ENCODE data around the gene ABCC6. TPM values are rescaled to one million over a fixed set of nuclear protein-coding genes. Genes with fewer than 3 reads are reported as not detected.

The ABCC6 gene
- total and polyA plus RNA-seq, 2 donors (not counting 3 experiments of a cell fraction or from before 2014, with no cell fraction given): 0.07 to 0.84 TPM

GRCh38 chr16:16176328-16176727 is 47.0 kb downstream of the ABCC6 start:
- FAIRE-seq (no peak), DNase-seq (ENCODE audit: low read depth, low spot score) (no peak)
- Histone ChIP-seq H3K4me2 (ENCODE audit: insufficient read depth, low read length) (no peak overlapping the region), H4K20me1 (replicated peaks; ENCODE audit: control insufficient read depth, extremely low read depth, insufficient read depth, low read length) (no peaks in the 10 kb centered on the region), H3K4me3 (replicated peaks in 1 of 3; ENCODE audit: insufficient read depth in 1 of 3, low read depth in 1 of 3, low read length in 3 of 3) (no peak overlapping the region), H3K9ac (replicated peaks; ENCODE audit: extremely low read depth, insufficient read depth, low read length) (no peak overlapping the region), H2AFZ (ENCODE audit: low read depth, low read length) (no peak overlapping the region), H3K27me3 (ENCODE audit: control insufficient read depth in 2 of 2, insufficient read depth in 2 of 2, low read length in 2 of 2) (peaks cover 0 to 2% of the 10 kb centered on the region in 2 experiments), H3K27ac (ENCODE audit: insufficient read depth, low read depth, low read length) (no peak overlapping the region), H3K79me2 (ENCODE audit: control insufficient read depth, insufficient read depth, low read length) (no peaks in the 10 kb centered on the region), H3K36me3 (ENCODE audit: control insufficient read depth in 2 of 2, extremely low read depth in 1 of 2, insufficient read depth in 2 of 2, low read length in 2 of 2) (no peaks in the 10 kb centered on the region), H3K4me1 (ENCODE audit: control insufficient read depth, extremely low read depth, insufficient read depth, low read length) (no peaks in the 10 kb centered on the region), H3K9me1 (replicated peaks; ENCODE audit: control insufficient read depth, extremely low read depth, insufficient read depth, low read length) (no peaks in the 10 kb centered on the region), H3K9me3 (replicated peaks; ENCODE audit: control insufficient read depth, insufficient read depth, low read length) (no peaks in the 10 kb centered on the region)
- no peak for TF ChIP-seq EZH2 (IDR thresholded peaks at IDR 0.05; ENCODE audit: borderline replicate concordance, low read depth, low read length, severe bottlenecking)
- TF ChIP-seq POLR2AphosphoS5 (IDR thresholded peaks at IDR 0.05; ENCODE audit: insufficient read depth, low read depth, low read length): no peak
- TF ChIP-seq MYC (IDR thresholded peaks at IDR 0.05; ENCODE audit: low read depth, low read length): no peak
- TF ChIP-seq FOS (IDR thresholded peaks at IDR 0.05; ENCODE audit: borderline replicate concordance, insufficient read depth, low read length): no peak
- no peak for TF ChIP-seq JUN (IDR thresholded peaks at IDR 0.05; ENCODE audit: borderline replicate concordance, insufficient read depth, insufficient read length, low read depth)
- no peak for TF ChIP-seq GATA2 (IDR thresholded peaks at IDR 0.05; ENCODE audit: insufficient read depth, insufficient read length, low read depth, low read length)
- TF ChIP-seq, protein P1, sequence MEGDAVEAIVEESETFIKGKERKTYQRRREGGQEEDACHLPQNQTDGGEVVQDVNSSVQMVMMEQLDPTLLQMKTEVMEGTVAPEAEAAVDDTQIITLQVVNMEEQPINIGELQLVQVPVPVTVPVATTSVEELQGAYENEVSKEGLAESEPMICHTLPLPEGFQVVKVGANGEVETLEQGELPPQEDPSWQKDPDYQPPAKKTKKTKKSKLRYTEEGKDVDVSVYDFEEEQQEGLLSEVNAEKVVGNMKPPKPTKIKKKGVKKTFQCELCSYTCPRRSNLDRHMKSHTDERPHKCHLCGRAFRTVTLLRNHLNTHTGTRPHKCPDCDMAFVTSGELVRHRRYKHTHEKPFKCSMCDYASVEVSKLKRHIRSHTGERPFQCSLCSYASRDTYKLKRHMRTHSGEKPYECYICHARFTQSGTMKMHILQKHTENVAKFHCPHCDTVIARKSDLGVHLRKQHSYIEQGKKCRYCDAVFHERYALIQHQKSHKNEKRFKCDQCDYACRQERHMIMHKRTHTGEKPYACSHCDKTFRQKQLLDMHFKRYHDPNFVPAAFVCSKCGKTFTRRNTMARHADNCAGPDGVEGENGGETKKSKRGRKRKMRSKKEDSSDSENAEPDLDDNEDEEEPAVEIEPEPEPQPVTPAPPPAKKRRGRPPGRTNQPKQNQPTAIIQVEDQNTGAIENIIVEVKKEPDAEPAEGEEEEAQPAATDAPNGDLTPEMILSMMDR (IDR thresholded peaks at IDR 0.05; ENCODE audit: extremely low read depth in 1 of 2, insufficient read depth in 1 of 2, low read depth in 1 of 2, low read length in 2 of 2): no peak
- TF ChIP-seq, protein P2, sequence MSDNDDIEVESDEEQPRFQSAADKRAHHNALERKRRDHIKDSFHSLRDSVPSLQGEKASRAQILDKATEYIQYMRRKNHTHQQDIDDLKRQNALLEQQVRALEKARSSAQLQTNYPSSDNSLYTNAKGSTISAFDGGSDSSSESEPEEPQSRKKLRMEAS (IDR thresholded peaks at IDR 0.05; ENCODE audit: insufficient read depth, insufficient read length): no peak
- no peak for TF ChIP-seq POLR2A (IDR thresholded peaks at IDR 0.05; ENCODE audit: low read depth, low read length)
- no TSS peak for BruUV-seq (replicated peaks)
- dilution Hi-C loops (cut with MboI; ENCODE audit: extremely low pct_ligation_motif_present, low sequenced_read_pairs) (no loop called here), intact Hi-C loops (cut with micrococcal nuclease) (no loop called here)
- POLR2A ChIA-PET: no interaction called here
- CTCF ChIA-PET: interaction anchor here (1.6 kb wide), 1 partner anchor 11 kb away, joined by 7 read pairs; no protein-coding TSS in a partner anchor

All from endothelial cell of umbilical vein (primary cell).